ACC112 (cell line): Measurements from ENCODE around the gene WDR54.
A peak's percentile ranks its signal among the peaks of the same experiment; 100 is the strongest.

Experiments
- H2AFZ ChIP-seq: fragments of 200-600 bp; sonication (generic); one replicate; pipeline ENCODE4 v1.6.0; 2017; ENCODE audit warnings: antibody characterized with exemption, low read length; ENCODE audit not compliant: unreplicated experiment
- H3K27ac ChIP-seq: fragments of 200-600 bp; sonication (generic); 2 replicates; pipeline ENCODE4 v1.5.1; 2014; ENCODE audit warnings: low read depth, mild to moderate bottlenecking, antibody characterized with exemption, low read length, moderate library complexity
- H3K27me3 ChIP-seq: fragments of 200-600 bp; sonication (generic); 2 replicates; pipeline ENCODE4 v1.6.1; 2014; ENCODE audit warnings: mild to moderate bottlenecking, antibody characterized with exemption, low read length, moderate library complexity, mixed read lengths; ENCODE audit not compliant: insufficient read depth
- H3K36me3 ChIP-seq: fragments of 200-600 bp; sonication (generic); 2 replicates; pipeline ENCODE4 v1.6.1; 2016; ENCODE audit warnings: mild to moderate bottlenecking, antibody characterized with exemption, low read length, moderate library complexity, mixed read lengths; ENCODE audit not compliant: insufficient read depth
- H3K4me1 ChIP-seq: fragments of 200-600 bp; sonication (generic); one replicate; pipeline ENCODE4 v1.6.1; 2016; ENCODE audit warnings: low read length, mixed read lengths; ENCODE audit not compliant: insufficient read depth, unreplicated experiment, control insufficient read depth
- H3K4me3 ChIP-seq: fragments of 200-600 bp; sonication (generic); 2 replicates; pipeline ENCODE4 v1.5.1; 2014; ENCODE audit warnings: mild to moderate bottlenecking, low read depth, low read length
- H3K79me2 ChIP-seq: fragments of 200-600 bp; sonication (generic); one replicate; pipeline ENCODE4 v1.6.0; 2016; ENCODE audit warnings: low read length; ENCODE audit not compliant: control insufficient read depth, unreplicated experiment, insufficient read depth

WDR54 gene

DNA sequence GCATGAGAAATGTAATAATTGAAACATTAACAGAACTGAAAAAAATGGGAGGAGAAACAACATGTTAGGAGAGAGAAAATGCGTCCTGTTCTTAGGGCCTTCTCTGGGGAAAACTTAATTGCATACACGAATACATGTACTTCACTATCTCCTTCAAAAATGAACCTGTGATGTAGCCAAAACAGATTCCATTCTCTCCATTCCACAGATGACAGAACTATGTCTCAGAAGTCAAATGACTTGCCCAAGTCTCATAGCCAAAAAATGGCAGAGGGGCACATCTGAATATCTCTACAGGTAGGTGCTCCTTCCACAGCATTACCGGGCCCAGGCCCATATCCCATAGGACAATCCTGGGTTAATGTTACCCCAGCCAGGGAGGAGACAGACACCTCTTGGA is 37.5 kb upstream of the WDR54 start:
- 0 out of 2 replicates have a peak overlapping the region, but pooled peaks have one; percentile 1 for H3K4me3 ChIP-seq
- no peaks in the 10 kb centered on the region for H3K27me3 ChIP-seq
- H3K4me1 ChIP-seq = peaks cover 40% of the 10 kb centered on the region
- peaks cover 87% of the 10 kb centered on the region for H3K79me2 ChIP-seq
- H3K36me3 ChIP-seq = 0 out of 2 replicates have a peak, but pooled peaks cover 5% of the 10 kb centered on the region
- H3K27ac ChIP-seq = peak overlapping the region; percentile 48
- H2AFZ ChIP-seq = no peak overlapping the region

DNA sequence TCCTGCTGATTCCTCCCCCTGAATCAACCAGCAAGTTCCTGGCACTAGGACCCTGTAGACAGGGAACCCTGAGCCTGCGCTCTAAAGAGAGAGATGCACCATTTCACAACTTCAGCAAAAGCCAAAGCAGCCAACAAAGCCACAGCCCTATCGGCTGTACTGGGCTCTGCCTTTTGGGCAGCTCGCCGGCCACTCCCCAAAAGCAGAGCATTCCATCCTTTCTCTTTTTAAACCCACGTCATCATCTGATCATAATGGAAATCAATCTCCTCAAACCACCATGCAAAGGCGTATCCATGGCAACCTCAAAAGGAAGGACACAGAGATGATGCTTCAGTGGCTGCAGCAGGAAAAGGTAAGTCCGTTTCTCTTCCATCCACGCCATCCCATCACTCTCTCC is 36.1 kb upstream of the WDR54 start:
- Histone ChIP-seq H3K4me1 (peaks cover 44% of the 10 kb centered on the region), H3K27me3 (no peaks in the 10 kb centered on the region), H2AFZ (no peak overlapping the region), H3K79me2 (peaks cover 87% of the 10 kb centered on the region), H3K27ac (no peak overlapping the region), H3K36me3 (0 out of 2 replicates have a peak, but pooled peaks cover 5% of the 10 kb centered on the region), H3K4me3 (no peak overlapping the region)

DNA sequence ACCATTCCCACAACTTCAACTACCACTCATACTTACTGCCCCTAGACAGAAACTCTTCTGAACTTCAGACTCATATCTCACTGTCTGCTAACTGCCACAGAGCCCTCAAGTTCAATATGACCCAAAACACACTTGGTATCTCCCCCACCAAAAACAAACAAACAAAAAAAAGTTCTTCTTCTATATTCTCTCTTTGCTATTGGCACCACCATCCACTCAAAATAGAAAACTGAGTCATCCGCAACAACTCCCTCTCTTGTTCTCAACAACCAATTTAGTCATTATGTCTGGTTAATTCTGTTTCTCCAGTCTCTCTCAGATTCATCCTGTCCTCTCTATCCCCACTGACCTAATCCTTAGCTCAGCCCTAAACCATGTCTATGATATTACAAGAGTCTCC is 34.2 kb upstream of the WDR54 start:
- H2AFZ ChIP-seq = no peak overlapping the region
- H3K36me3 ChIP-seq = 0 out of 2 replicates have a peak, but pooled peaks cover 5% of the 10 kb centered on the region
- H3K4me1 ChIP-seq = peaks cover 47% of the 10 kb centered on the region
- no peaks in the 10 kb centered on the region for H3K27me3 ChIP-seq
- H3K27ac ChIP-seq = no peak overlapping the region; the same call in 1 of the 2 replicates
- no peak overlapping the region for H3K4me3 ChIP-seq
- peaks cover 84% of the 10 kb centered on the region for H3K79me2 ChIP-seq

DNA sequence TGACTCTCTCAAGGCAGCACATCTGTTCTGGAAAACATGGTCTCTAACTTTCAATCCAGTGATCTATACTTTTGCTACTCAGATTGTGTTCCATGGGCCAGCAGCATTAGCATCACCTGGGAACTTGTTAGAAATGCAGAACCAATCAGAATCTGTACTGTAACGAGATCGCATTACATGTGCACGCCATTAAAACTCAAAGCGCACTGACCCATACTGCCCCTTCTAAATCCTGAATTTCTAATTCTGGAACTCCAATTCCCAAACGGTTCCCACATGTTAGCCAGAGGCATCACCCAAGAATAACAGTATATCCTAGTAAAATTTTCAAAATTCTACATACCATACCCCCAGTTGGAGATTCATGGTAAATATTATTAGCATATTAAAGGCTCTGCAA is 30.9 kb upstream of the WDR54 start:
- H3K27me3 ChIP-seq = no peaks in the 10 kb centered on the region
- no peak overlapping the region for H2AFZ ChIP-seq
- peaks cover 31% of the 10 kb centered on the region for H3K4me1 ChIP-seq
- H3K36me3 ChIP-seq = no peaks in the 10 kb centered on the region
- peak overlapping the region; percentile 92 for H3K4me3 ChIP-seq
- no peak overlapping the region for H3K27ac ChIP-seq
- peaks cover 62% of the 10 kb centered on the region for H3K79me2 ChIP-seq

DNA sequence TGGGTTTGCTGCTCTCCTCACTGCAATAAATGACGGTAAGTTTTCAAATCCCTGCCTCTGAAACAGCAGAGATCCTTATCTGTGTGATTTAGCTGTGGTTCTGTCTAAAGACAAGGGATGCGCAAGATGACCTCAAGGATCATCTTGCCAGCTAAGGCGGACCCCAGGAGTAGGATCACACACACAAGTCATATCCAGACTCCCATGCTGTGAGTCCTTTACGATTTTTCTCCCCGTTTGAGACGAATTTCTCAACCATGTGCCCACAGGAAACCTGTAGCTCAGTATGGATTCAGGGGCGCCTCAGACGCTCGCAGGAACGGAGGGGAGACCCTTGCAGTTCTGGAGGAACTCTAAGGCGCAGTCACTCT is 30.3 kb upstream of the WDR54 start:
- peaks cover 31% of the 10 kb centered on the region for H3K4me1 ChIP-seq
- peaks cover 57% of the 10 kb centered on the region for H3K79me2 ChIP-seq
- no peaks in the 10 kb centered on the region for H3K36me3 ChIP-seq
- H3K27ac ChIP-seq = no peak overlapping the region
- H3K4me3 ChIP-seq = peak overlapping the region; percentile 92
- H2AFZ ChIP-seq = peak overlapping the region; percentile 89
- no peaks in the 10 kb centered on the region for H3K27me3 ChIP-seq

DNA sequence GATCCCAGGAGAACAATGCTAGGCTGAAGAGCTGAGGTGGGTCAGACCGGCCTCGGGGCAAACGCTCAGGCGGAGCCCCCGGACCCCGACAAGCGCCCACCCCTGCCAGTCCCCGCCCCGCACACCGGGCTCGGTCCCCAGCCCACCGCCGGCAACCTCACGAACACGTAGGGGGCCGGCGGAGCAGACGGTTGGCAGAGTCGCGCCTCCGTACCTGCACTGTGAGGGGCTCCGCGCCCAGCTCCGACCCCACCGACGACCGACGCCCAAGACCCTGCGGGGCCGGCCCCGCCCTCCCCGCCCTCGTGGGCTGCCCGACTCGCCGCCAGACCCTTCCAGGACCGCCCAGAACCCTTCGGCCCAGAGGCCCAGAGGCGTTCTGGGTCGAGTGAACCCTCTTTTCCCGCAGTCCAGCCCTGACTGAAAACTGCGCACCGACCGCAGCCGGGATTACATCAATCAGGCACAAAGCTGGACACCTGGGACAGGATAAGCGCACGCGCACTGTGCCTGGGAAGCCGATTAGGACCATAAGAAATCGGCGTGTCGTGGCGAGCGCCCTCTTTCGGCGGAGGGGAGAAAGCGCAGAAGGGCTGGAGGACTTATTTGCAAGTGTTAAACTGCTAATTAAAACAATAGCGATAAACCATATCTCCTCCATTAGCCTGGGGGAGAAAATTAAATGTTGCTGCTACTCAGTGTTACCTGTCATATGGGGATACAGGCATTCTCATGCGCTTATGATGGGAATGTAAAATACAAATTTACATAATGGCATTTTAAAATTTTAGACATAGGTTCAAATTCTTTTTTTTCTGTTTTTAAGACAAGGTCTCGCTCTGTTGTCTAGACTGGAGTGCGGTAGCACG is 29.7 kb upstream of the WDR54 start:
- no peaks in the 10 kb centered on the region for H3K27me3 ChIP-seq
- peaks cover 51% of the 10 kb centered on the region for H3K79me2 ChIP-seq
- H3K36me3 ChIP-seq = no peaks in the 10 kb centered on the region
- H3K4me3 ChIP-seq = peak overlapping the region; percentile 92
- H3K27ac ChIP-seq = peak overlapping the region; percentile 87
- peak overlapping the region; percentile 89 for H2AFZ ChIP-seq
- peaks cover 31% of the 10 kb centered on the region for H3K4me1 ChIP-seq

DNA sequence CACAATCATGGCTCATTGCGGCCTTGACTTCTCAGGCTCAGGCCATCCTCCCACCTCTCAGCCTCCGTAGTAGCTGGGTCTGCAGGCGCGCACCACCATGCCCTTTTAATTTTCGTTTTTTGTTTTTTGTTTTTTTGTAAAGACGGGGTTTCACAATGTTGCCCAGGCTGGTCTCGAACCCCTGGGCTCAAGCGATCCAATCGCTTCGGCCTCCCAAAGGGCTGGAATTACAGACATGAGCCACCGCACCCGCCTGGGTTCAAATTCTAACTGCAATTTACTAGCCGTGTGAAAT is 29.1 kb upstream of the WDR54 start:
- H2AFZ ChIP-seq = peak overlapping the region; percentile 89
- no peak overlapping the region for H3K27ac ChIP-seq
- H3K4me3 ChIP-seq = peak overlapping the region; percentile 92
- peaks cover 45% of the 10 kb centered on the region for H3K79me2 ChIP-seq
- H3K4me1 ChIP-seq = peaks cover 25% of the 10 kb centered on the region
- no peaks in the 10 kb centered on the region for H3K36me3 ChIP-seq
- H3K27me3 ChIP-seq = no peaks in the 10 kb centered on the region

DNA sequence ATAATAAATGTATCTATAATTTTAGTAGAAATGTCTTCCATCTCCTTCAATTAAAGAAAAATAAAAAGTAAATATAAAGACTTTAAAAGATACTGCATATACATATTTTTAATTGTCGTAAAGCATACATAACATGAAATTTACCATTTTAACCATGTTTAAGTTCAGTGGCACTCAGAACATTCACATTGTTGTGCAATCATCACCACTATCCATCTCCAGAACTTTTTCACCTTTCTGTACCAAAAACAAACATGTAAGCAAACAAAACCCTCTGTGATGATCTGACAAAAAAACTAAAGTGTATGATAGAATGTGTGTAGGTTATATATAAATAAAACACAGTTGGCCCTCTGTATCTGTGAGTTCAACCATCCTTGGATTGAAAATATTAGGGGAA is 28.0 kb upstream of the WDR54 start:
- Histone ChIP-seq H3K4me3 (no peak overlapping the region), H3K4me1 (peaks cover 20% of the 10 kb centered on the region), H3K36me3 (no peaks in the 10 kb centered on the region), H3K27ac (no peak overlapping the region), H2AFZ (no peak overlapping the region), H3K27me3 (no peaks in the 10 kb centered on the region), H3K79me2 (peaks cover 34% of the 10 kb centered on the region)

DNA sequence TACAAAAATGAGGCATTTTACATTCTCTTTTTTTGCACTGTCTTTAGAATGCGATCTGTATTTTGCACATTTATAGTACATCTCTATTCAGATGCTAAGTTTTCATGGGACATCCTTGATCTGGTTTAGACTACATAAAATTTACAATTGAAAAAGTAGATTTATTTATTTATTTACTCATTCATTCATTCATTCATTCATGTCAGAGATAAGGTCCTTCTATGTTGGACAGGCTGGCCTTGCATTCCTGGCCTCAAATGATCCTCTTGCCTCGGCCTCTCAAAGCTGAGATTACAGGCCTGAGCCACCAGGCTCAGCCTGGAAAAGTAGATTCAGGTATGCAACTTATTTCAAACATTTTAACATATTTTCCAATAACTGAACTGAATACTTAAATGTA is 25.4 kb upstream of the WDR54 start:
- no peak overlapping the region for H2AFZ ChIP-seq
- no peak overlapping the region for H3K27ac ChIP-seq
- H3K4me1 ChIP-seq = peaks cover 5% of the 10 kb centered on the region
- no peaks in the 10 kb centered on the region for H3K36me3 ChIP-seq
- no peak overlapping the region for H3K4me3 ChIP-seq
- peaks cover 7% of the 10 kb centered on the region for H3K79me2 ChIP-seq
- H3K27me3 ChIP-seq = no peaks in the 10 kb centered on the region

DNA sequence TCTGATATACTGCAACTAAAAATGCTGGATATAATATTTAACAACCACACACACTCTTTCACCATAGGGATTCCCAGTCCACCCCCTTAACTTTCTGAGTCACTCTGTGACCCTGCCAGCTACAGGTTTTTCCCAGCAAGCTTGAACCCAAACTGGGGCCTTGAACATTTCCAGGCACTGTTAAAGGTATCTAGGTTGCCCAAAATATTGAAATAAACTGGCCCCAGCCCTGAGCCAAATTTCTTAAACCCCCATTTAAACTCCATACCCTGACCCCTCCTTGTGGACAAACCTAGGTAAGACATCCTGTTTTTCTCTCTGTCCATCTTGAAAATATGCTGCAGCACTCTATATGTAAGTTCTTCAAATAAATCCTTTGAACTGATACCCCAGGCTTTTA is 21.7 kb upstream of the WDR54 start:
- Histone ChIP-seq H3K4me1 (no peaks in the 10 kb centered on the region), H2AFZ (no peak overlapping the region), H3K36me3 (no peaks in the 10 kb centered on the region), H3K27me3 (no peaks in the 10 kb centered on the region), H3K27ac (no peak overlapping the region), H3K4me3 (no peak overlapping the region), H3K79me2 (no peaks in the 10 kb centered on the region)

DNA sequence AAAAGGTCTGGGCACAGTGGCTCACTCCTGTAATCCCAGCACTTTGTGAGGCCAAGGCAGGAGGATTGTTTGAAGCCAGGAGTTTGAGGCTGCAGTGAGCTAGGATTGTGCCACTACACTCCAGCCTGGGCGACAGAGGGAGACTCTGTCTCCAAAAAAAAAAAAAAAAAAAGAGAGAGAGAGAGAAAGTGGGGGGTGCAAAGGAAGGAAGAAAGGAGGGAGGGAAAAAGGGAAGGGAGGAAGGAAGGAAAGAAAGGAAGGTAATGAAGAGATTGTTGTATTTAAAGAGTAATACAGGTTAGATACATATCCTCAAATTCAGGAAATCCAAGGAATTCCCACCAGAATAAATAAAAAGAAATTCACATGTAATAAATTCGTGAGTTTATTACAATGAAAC is 19.6 kb upstream of the WDR54 start:
- H3K4me1 ChIP-seq = peaks cover 7% of the 10 kb centered on the region
- no peak overlapping the region for H2AFZ ChIP-seq
- H3K27me3 ChIP-seq = no peaks in the 10 kb centered on the region
- no peak overlapping the region for H3K27ac ChIP-seq
- H3K79me2 ChIP-seq = no peaks in the 10 kb centered on the region
- no peaks in the 10 kb centered on the region for H3K36me3 ChIP-seq
- no peak overlapping the region for H3K4me3 ChIP-seq
